NCI-H146 (cell line): ENCODE results near the gene GLT6D1.

Experiments used
- DNase-seq: peaks from one replicate; lab custom pipeline; 2025; lab: John Stamatoyannopoulos, UW

Gene GLT6D1

DNA sequence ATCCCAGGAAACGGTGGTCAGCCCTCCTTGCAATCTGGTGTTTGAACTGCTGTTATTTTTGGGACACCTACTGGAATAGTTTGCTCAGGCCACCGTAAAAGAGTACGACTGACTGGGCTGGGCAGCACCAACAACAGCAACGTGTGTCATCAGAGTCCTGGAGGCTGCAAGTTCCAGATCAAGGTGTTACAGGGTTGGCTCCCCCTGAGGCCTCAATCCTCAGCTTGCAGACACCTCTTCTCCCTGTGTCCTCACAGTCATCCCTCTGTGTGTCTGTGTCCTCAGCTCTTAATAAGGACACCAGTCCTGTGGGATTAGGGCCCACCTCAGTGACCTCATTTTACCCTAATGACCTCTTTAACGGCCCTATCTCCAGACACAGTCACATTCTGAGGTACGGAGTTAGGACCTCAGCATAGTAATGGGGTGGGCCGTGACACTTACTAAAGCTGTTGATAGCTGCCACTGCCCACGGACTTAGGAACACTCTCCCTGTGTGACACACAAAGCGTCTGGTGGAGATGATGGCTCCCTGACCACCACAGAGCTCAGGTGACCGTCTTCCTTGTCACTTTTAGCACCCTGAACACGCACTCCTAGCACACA lies 16.8 kb downstream of the GLT6D1 start:
- DNase-seq = no peak

- no peak for DNase-seq
These were observed 18.8 kb downstream of the GLT6D1 start for GRCh38 chr9:135620558-135620957.

GRCh38 chr9:135619599-135619886 lies 19.8 kb downstream of the GLT6D1 start:
- peak; percentile 28 for DNase-seq

- DNase-seq = no peak
These were observed 20.3 kb downstream of the GLT6D1 start for GRCh38 chr9:135618866-135619598.

- DNase-seq = no peak
These were observed 21.3 kb downstream of the GLT6D1 start for GRCh38 chr9:135617991-135618411.

GRCh38 chr9:135617538-135617900 lies 21.8 kb downstream of the GLT6D1 start:
- DNase-seq = no peak

DNA sequence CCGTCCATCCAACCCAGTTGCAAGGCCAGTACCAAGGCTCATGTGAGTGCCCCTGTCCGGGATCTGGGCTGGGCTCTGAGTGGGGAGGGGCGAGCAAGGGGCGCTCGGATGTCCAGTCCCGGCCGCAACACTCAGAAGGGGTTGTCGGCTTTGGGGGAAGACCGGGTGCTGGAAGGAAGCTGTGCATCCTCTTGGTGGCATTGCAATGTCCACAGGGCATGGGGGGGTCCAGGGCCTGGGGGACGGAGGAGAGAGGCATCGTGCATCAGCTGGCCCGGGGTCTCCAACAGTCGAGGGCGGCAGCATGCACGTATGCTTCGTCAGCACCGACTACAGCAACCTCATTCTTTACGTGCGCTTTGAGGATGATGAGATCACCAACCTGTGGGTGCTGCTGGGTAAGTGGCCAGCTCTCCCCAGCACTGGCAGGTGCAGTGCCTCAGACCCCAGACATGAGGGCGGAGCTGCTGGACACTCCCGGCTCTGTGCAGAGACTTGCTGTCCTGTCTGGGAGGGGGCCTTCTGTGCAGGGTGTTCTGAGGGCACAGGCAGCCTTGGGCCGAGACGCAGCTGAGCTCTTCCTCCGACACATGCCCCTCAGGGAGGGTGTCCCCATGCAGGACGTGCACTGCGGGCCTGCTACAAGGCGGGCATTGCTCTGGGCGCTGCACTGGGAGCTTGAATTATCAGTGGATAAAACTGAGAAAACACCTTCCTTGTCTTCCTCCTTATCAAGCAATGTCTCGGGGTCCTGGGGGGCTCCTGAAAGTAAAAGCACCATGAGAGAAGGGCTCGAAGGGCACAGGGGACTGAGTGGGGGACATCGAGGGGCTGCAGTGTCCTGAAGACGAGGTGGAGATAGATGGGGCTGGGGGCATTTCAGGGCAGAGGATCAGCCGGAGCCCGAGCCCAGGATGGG lies 22.5 kb downstream of the GLT6D1 start:
- peak; percentile 49 for DNase-seq

- DNase-seq = no peak
These were observed 23.4 kb downstream of the GLT6D1 start for GRCh38 chr9:135615666-135616618.

DNA sequence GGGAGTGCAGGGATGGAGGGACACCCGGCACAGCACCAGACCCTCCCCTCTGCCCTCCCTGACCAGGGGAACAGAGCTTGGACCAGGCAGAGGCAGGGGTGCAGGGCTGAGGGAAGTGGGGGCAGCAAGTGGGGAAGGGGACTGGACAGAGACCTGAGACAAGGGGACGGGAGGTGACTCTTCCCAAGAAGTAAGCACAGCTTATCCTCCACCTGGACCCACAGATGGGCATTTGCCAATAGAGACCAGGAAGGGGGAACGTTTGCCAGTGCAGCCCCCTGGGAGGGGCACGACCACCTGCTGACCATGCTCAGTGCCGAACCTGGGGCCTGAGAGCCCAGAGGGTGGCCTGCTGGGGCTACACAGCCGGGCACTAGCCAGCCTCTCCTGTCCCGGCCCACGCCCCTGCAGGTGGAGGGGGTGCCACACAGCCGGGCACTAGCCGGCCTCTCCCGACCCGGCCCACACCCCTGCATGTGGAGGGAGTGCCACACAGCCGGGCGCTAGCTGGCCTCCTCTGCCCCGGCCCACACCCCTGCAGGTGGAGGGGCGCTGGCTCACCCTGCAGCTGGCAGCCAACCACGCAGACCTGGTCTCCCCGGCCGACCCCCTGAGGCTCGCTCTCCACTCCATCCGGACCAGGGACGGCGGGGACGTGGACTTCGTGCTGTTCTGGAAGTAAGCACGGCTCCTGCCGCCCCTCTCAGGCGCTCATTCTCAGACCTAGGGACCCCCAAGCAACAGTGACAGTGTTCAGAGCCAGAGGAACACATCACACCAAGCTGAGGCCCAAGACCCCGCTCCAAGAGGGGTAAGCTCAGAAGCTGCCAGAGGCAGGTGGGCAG lies 24.3 kb downstream of the GLT6D1 start:
- DNase-seq = no peak

GRCh38 chr9:135613946-135614805 lies 25.2 kb downstream of the GLT6D1 start:
- DNase-seq = no peak

DNA sequence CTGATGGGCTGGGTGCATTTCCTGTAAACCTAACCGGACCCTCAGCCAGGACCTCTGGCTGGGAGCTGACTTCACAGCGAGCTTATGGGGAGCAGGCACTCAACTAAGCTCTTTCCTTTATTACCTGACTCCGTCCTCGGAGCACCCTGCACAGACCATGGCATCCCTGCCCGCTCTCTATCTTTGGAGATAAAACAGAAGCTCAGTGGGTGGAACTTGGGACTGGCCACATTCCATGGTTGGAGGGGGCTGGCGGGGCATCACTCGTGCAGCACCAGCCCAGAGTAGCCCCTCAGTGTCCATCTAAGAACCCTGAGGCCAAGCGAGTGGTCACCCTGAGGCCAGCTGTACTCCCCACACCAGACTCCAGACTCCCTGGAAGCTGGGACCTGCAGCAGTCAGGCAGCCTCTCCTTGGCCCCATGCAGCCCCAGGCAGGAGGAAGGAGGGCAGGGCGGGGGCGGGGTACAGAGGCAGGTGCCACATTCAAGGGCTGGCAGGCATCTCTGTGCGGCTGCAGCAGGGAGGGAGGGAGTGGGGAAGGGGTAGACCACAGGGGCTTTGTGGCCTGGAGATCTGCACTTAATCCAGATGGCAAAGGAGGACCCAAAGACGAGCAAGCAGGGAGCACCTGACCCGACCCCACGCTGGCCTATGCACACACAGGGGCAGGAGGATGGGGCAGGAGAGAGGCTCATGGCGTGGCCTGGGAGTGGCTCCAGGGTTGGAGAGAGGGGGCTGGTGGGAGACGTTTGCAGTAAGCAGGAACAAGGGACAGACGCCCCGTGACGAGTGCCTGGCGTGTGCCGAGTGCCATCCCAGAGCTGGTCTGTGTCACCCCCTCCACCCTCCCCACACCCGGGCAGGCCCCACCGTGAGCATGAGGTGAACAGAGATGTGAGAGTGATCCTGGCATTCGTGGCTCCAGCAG lies 26.1 kb downstream of the GLT6D1 start:
- DNase-seq = no peak

DNA sequence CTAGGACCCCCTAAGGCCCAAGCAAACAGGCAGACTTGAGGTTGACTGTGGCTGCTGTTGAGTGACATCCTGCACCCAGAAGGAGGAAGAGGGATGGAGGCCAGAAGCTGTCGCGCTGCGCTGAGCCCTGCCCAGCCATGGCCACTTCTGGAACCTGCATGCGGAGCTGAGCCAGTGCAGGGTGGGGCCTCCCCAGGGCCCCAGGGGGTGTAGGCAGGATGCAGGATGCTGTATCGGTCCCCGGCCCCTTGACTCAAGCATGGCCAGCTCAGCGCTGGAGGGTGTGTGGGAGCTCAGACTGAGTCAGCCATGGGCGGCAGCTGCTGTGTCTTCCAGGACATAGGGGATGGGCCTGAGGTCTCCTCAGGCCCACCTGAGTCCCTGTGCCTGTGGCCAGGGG lies 26.9 kb downstream of the GLT6D1 start:
- no peak for DNase-seq

DNA sequence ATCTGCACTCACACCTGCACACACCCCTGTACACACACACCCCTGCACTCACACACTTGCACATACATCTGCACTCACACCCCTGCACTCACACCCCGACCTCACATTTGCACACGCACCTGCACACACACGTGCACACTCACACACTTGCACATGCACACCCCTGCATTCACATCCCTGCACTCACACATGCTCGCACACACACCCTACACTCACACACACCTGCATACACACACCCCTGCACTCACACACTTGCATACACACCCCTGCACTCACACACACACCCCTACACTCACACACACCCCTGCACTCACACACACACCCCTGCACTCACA lies 27.5 kb downstream of the GLT6D1 start:
- no peak for DNase-seq

- no peak for DNase-seq
These were observed 28.0 kb downstream of the GLT6D1 start for GRCh38 chr9:135611142-135611874.

DNA sequence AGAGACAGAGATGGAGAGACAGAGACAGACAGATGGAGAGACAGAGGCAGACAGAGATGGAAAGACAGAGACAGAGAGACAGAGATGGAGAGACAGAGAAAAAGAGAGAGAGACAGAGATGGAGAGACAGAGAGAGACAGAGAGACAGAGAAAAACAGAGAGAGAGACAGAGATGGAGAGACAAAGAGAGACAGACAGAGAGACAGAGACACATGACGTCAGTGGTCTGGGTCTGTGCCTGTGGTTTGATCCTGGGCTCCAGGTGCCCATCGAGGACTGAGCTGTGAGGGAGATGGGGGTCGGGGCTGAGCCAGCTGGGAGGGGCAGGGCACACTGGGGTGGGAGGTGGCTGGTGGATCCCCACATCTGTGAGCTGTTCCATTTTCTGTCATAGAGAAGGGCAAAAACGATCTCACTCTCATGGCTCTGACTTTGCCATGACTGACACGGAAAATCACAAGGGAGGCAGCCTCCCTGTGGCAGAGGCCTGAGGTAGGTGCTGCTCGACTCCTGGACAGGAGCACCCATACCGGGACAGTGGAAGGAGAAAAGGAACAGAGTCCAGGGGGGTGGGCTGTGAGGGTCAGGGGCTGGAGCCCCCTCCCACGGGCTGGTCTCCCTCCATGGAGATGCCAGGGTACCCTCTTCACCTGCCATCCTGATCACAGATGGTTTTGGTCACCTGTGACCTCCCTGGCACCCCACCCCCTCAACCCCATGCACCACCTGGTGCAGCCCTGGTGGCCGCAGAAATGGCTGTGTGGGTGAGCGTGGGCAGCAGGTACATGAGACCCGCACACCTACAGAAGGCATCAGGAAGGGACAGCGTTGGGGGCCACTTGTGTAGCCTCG lies 28.8 kb downstream of the GLT6D1 start:
- no peak for DNase-seq

GRCh38 chr9:135609366-135609955 lies 29.9 kb downstream of the GLT6D1 start:
- DNase-seq = no peak

DNA sequence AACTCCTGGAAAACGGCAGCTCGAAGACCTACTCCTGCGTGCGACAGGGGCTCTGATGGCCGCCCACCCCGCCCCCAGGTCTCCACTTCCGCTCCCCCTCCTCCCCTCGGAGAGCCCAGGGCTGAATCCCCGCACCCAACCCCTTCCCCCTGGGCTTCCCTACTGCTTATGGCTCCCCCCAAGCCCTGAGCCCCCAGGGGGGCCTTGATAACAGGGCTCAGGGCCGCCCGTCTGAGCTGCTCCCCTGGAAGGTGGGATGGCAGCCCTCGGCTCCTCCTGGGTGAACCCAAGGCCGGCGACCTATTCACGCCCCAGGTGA lies 30.4 kb downstream of the GLT6D1 start:
- no peak for DNase-seq
